M059J (cell line): Measurements from ENCODE around the gene CDH26. TPM values are rescaled to one million over a fixed set of nuclear protein-coding genes. Genes with fewer than 3 reads are reported as not detected.
A peak's percentile ranks its signal among the peaks of the same experiment; 100 is the strongest.

Experiments
- DNase-seq: peaks from one replicate; pipeline ENCODE4 v3.0.0-alpha.2; 2012; ENCODE audit warnings: low read depth
- total RNA-seq: library from RNA; depleted of rRNA; stranded (reverse); fragments of >200 nt; shearing (Covaris generic); gene quantifications from 2 replicates; pipeline ENCODE4 v1.2.3, GENCODE V29; 2014

The CDH26 gene
- total RNA-seq, 1 experiment from 2014 or later = 0.15 TPM

- peak; percentile 44 for DNase-seq
Measured at GRCh38 chr20:60013296-60014139, 55.3 kb downstream of the CDH26 start.

GRCh38 chr20:60016406-60016805 is 58.2 kb downstream of the CDH26 start:
- no peak for DNase-seq

GRCh38 chr20:60020251-60020650 is 62.0 kb downstream of the CDH26 start:
- DNase-seq = no peak

- no peak for DNase-seq
Measured at GRCh38 chr20:60021104-60021503, 62.9 kb downstream of the CDH26 start.

- DNase-seq = no peak
Measured at GRCh38 chr20:60022849-60023248, 64.6 kb downstream of the CDH26 start.

DNA sequence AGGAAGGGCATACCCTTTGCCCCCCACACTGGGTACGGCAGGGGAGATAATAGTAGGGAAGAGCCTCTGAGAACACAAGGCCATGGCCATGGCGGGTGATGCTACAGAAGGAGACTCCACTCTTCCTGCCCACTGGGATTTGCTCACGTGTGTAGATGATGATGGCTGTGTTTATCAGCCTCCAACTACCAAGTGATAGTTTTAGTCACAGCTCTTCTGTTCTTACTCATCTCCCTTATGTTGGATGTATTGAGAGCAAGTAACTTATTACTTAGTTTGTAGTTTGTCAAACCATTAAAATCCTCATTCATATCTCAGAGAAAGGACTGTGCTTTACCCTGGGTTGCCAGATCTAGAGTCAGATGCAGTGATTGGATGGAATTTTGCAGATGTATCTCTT is 66.0 kb downstream of the CDH26 start:
- no peak for DNase-seq

- no peak for DNase-seq
Measured at GRCh38 chr20:60024801-60025200, 66.6 kb downstream of the CDH26 start.

DNA sequence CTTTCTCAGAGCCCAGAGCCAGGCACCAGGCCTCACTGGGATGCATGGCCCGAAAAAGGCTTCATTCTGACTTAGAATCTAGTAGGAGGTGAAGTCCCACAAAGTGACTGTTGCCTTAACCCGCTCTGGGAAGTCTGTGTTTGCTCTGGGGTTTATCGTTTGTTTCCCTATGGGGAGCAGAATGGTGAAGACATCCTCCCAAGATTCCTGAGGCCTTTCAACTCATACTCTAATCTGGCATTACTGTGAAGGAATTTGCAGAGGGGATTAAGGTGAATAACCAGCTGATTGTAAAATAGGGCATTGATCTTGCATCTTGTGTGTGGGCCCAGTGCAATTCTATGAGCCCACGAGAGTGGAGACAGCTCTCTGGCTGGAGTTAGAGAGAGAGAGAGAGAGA is 67.8 kb downstream of the CDH26 start:
- DNase-seq = no peak

DNA sequence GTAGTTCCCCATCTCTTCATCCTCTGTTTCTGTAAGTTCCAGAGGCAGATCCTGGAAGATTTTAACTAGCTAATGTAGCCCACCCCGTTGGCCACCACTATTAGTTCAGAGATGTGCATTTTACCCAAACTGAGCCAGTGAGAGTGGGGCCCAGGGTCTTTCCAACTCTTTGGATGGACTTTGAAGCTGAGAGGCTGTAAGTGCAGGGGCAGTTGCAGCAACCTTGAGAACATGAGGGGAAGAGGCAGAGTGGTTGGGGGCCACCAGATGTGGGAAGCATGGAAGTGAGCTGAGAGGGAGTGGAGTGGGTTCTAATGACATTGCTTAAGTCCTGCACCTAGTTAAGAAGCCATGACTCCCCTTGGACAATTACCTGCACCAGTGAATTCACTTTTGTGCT is 72.2 kb downstream of the CDH26 start:
- no peak for DNase-seq

GRCh38 chr20:60031107-60031506 is 72.9 kb downstream of the CDH26 start:
- DNase-seq = no peak

GRCh38 chr20:60034231-60035110 is 76.2 kb downstream of the CDH26 start:
- DNase-seq = no peak

GRCh38 chr20:60035486-60035885 is 77.3 kb downstream of the CDH26 start:
- DNase-seq = no peak

DNA sequence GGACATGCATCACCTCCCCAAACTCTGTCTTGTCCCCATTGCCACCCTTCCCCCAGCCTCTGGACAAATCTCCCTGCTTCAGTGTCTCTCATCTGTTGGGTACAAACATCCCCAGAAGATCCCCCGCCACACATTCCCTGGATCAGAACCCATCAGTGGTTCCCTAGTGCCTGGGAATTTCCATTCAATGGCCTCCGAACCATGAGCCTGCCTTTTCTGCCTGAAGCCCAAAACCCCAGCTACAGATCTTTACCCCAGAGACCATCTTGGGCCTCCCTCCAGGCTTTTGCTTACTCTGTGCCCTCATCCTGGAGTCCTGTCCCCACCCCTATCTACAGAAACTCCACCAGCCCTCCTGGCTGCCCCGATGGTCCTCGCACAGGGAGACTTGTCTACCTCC is 78.1 kb downstream of the CDH26 start:
- DNase-seq = no peak

DNA sequence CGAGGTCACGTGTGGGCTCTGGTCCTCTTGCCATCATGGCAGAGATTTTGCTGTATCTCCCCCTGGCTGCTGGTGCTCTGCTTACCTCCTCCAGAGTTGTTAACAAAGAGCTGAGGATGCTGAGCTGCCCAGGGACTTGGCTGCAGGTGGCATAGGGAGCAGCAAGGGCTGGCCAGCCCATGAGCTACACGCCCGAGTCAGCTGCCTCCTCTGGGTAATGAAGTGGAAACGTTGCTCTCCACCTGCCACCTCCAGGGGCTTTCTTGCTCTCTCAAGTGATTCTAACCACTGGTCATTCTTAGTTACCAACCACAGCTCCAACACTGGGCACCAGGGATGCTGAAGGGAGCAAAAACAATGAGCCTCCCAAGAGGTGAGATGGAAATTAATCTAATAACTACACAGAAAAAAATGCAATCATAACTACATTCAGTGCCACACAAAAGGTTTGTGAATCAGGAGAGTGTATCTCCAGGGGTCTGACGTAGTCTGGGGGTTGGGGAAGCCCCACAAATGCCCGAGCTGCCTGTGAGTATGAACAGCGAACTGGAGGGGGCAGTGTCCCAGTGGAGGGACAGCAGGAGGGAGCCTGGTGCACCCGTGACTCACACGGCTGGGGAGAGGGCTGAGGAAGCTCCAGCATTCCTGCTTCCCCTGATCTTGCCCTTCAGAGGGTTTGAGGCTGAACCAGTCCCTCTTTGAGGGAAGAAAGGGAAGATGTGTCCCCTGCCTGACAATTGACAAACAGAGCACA is 78.7 kb downstream of the CDH26 start:
- peak; percentile 59 for DNase-seq

GRCh38 chr20:60038400-60039008 is 80.3 kb downstream of the CDH26 start:
- DNase-seq = no peak

DNA sequence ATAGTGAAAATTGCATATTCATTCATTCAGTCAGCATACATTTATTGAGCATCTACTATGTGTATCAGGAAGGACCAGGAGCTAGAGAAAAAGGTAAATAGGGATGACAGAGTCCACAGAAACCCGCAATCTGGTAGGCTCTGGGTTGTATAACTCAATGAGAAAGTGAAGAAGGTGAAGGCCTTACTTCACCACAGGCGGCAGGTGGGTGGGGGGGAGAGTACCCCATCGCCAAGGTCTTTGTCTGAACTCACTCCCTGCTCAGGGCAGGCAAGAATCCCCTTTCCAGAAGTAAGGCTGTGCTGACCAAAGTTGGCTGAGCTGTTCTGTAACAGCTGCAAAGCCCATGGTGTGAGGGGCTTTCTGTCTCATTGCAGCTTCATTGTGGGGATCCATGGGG is 81.3 kb downstream of the CDH26 start:
- no peak for DNase-seq

DNA sequence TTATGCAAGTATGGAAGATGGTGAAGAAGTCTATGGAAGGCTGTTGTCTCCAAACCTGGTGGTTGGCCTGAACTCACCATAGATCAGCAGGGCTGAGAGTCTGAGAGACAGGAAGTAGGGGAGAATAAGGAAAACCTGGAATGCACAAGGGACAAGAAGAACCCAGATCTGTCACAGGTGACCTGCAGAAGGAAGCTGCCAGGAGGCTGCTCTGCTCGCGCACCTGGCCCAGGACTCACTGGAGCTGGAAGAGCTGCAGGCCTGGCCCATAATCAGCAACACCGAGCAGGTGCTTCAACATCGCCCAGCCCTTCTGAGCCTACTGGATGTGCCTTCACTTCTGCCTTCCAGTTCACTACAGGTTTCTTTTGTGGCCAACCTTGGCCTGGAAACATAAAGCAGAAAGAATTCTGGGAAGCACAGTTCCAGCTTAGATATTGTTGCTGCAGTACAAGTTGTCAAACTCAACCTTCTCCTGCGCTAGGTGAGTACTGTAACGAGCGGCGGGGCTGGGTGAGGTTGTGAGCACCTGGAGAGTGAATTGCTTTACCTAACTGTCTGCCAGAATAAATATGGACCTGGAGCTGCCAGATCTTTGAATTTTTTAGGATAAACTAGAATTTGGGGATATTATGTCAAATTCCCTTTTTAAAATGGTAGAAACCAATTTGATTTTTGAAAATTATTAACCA is 82.4 kb downstream of the CDH26 start:
- DNase-seq = no peak

GRCh38 chr20:60041436-60042165 is 83.4 kb downstream of the CDH26 start:
- DNase-seq = peak; percentile 89

GRCh38 chr20:60043435-60043834 is 85.2 kb downstream of the CDH26 start:
- no peak for DNase-seq

DNA sequence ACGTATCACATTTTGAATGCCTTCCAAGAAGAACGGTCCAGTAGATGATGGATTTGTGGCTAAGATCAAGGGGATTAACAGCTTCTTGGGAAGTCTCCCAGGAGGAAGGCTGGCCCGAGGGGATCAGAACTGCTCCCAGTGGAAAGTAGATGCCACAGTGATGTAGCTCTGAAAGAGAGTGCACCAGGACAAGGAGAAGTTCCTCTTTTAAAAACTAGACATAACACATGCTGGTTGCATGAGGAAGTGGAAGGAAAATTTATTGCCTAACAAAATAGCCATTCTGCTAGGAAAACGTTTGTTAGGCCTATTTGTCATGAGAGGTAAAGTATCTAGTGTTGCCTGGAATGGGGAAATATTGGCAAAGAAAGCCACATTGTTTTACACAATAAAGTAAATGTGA is 87.8 kb downstream of the CDH26 start:
- peak; percentile 94 for DNase-seq
